Measurements from ENCODE around the gene ROCK2. TPM values are rescaled to one million over a fixed set of nuclear protein-coding genes. Genes with fewer than 3 reads are reported as not detected.

ROCK2 gene
- total and polyA plus RNA-seq, 2 experiments from 2014 or later = 34.5 to 59.6 TPM

DNA sequence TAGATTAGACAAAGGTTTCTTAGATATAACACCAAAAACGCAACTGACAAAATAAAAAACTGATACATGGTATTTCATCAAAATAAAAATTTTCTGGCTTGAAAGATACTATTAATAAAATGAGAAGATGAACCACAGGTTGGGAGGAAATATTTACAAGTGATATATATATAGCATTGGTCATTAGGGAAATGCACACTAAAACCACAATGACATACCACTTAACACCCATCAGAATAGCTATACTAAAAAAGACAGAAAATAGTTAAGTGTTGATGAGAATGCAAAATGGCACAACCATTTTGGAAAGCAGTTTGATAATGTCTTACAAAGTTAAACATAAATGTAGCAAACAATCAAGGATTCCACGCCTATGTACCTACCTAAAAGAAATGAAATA, 105.3 kb downstream of the ROCK2 start:
- Histone ChIP-seq H3K36me3 (replicated peaks; ENCODE audit: insufficient read depth, low read depth) (no peaks in the 10 kb centered on the region), H3K4me3 (no peak overlapping the region), H3K9me3 (ENCODE audit: low read depth) (no peaks in the 10 kb centered on the region), H3K27ac (no peak overlapping the region), H3K27me3 (no peaks in the 10 kb centered on the region), H3K9me2 (replicated peaks; ENCODE audit: insufficient read depth) (no peaks in the 10 kb centered on the region), H4K20me1 (ENCODE audit: insufficient read depth, poor library complexity, severe bottlenecking) (no peaks in the 10 kb centered on the region), H3K4me1 (ENCODE audit: insufficient read depth) (no peaks in the 10 kb centered on the region), H2AFZ (no peak overlapping the region), H3K79me2 (peaks cover 72% of the 10 kb centered on the region), H3K4me2 (no peak overlapping the region)
- no peak for TF ChIP-seq EZH2phosphoT487 (IDR thresholded peaks at IDR 0.05; ENCODE audit: low read depth, severe bottlenecking, unreplicated experiment)
- no peak for TF ChIP-seq EZH2 (IDR thresholded peaks at IDR 0.05; ENCODE audit: borderline replicate concordance)
- no peak for TF ChIP-seq CTCF (IDR thresholded peaks at IDR 0.05; ENCODE audit: poor library complexity)
- DNase-seq (ENCODE audit: low spot score) = no peak
- 97% methylated on average over 2 of the region's 2 CpGs for WGBS (ENCODE audit: low lambda C conversion rate, missing lambda C conversion rate)

GRCh38 chr2:11237122-11237521, 107.3 kb downstream of the ROCK2 start:
- H3K9me3 ChIP-seq (ENCODE audit: low read depth) = no peaks in the 10 kb centered on the region
- no peak overlapping the region for H2AFZ ChIP-seq
- H3K36me3 ChIP-seq (replicated peaks; ENCODE audit: insufficient read depth, low read depth) = no peaks in the 10 kb centered on the region
- no peak for TF ChIP-seq EZH2 (IDR thresholded peaks at IDR 0.05; ENCODE audit: borderline replicate concordance)
- no peak for TF ChIP-seq CTCF (IDR thresholded peaks at IDR 0.05; ENCODE audit: poor library complexity)
- TF ChIP-seq EZH2phosphoT487 (IDR thresholded peaks at IDR 0.05; ENCODE audit: low read depth, severe bottlenecking, unreplicated experiment) = no peak
- H3K4me2 ChIP-seq = no peak overlapping the region
- H3K79me2 ChIP-seq = peaks cover 62% of the 10 kb centered on the region
- no peak overlapping the region for H3K27ac ChIP-seq
- H3K27me3 ChIP-seq = no peaks in the 10 kb centered on the region
- no peak for DNase-seq (ENCODE audit: low spot score)
- no peaks in the 10 kb centered on the region for H3K4me1 ChIP-seq (ENCODE audit: insufficient read depth)
- no peaks in the 10 kb centered on the region for H4K20me1 ChIP-seq (ENCODE audit: insufficient read depth, poor library complexity, severe bottlenecking)
- H3K4me3 ChIP-seq = no peak overlapping the region
- H3K9me2 ChIP-seq (replicated peaks; ENCODE audit: insufficient read depth) = no peaks in the 10 kb centered on the region
- WGBS (ENCODE audit: low lambda C conversion rate, missing lambda C conversion rate) = 97% methylated on average over 2 of the region's 2 CpGs

GRCh38 chr2:11236335-11236734, 108.1 kb downstream of the ROCK2 start:
- Histone ChIP-seq H3K9me3 (ENCODE audit: low read depth) (no peaks in the 10 kb centered on the region), H3K36me3 (replicated peaks; ENCODE audit: insufficient read depth, low read depth) (no peaks in the 10 kb centered on the region), H3K79me2 (peaks cover 61% of the 10 kb centered on the region), H3K4me3 (no peak overlapping the region), H3K4me2 (no peak overlapping the region), H2AFZ (no peak overlapping the region), H3K27me3 (no peaks in the 10 kb centered on the region), H3K4me1 (ENCODE audit: insufficient read depth) (no peaks in the 10 kb centered on the region), H4K20me1 (ENCODE audit: insufficient read depth, poor library complexity, severe bottlenecking) (no peaks in the 10 kb centered on the region), H3K27ac (no peak overlapping the region), H3K9me2 (replicated peaks; ENCODE audit: insufficient read depth) (no peaks in the 10 kb centered on the region)
- WGBS (ENCODE audit: low lambda C conversion rate, missing lambda C conversion rate) = 70% methylated on average over 3 of the region's 3 CpGs
- TF ChIP-seq EZH2phosphoT487 (IDR thresholded peaks at IDR 0.05; ENCODE audit: low read depth, severe bottlenecking, unreplicated experiment) (no peak), CTCF (IDR thresholded peaks at IDR 0.05; ENCODE audit: poor library complexity) (no peak), EZH2 (IDR thresholded peaks at IDR 0.05; ENCODE audit: borderline replicate concordance) (no peak)
- DNase-seq (ENCODE audit: low spot score) = no peak

DNA sequence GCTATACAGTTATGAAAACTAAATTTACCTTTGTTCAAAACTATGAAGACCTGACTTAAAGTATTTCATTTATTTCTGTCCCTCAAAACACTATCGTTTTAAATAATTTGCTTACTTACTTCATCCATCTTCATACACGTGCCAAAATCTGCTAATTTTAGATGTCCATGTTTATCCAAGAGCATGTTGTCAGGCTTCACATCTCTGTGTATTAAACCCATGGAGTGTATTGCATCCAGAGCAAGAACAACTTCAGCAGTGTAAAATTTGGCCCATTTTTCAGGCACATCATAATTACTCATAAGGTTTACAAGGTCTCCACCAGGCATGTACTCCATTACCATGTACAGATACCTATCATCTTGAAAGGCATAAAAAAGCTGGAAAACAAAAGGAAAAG, 108.9 kb downstream of the ROCK2 start:
- Histone ChIP-seq H3K9me2 (replicated peaks; ENCODE audit: insufficient read depth) (no peaks in the 10 kb centered on the region), H3K9me3 (ENCODE audit: low read depth) (no peaks in the 10 kb centered on the region), H3K27ac (no peak overlapping the region), H4K20me1 (ENCODE audit: insufficient read depth, poor library complexity, severe bottlenecking) (no peaks in the 10 kb centered on the region), H3K4me3 (no peak overlapping the region), H3K4me1 (ENCODE audit: insufficient read depth) (no peaks in the 10 kb centered on the region), H3K36me3 (replicated peaks; ENCODE audit: insufficient read depth, low read depth) (no peaks in the 10 kb centered on the region), H3K4me2 (no peak overlapping the region), H2AFZ (no peak overlapping the region), H3K27me3 (no peaks in the 10 kb centered on the region), H3K79me2 (peaks cover 58% of the 10 kb centered on the region)
- no peak for DNase-seq (ENCODE audit: low spot score)
- TF ChIP-seq CTCF (IDR thresholded peaks at IDR 0.05; ENCODE audit: poor library complexity) (no peak), EZH2 (IDR thresholded peaks at IDR 0.05; ENCODE audit: borderline replicate concordance) (no peak)
- 91% methylated on average over 2 of the region's 2 CpGs for WGBS (ENCODE audit: low lambda C conversion rate, missing lambda C conversion rate)
